Epidermal melanocyte (primary cell): ENCODE data around the gene RRM2.

Experiments used
- DNase-seq: peaks from one replicate; pipeline ENCODE4 v3.0.0; 2011; ENCODE audit warnings: low spot score; ENCODE audit not compliant: insufficient read length

RRM2 gene

DNA sequence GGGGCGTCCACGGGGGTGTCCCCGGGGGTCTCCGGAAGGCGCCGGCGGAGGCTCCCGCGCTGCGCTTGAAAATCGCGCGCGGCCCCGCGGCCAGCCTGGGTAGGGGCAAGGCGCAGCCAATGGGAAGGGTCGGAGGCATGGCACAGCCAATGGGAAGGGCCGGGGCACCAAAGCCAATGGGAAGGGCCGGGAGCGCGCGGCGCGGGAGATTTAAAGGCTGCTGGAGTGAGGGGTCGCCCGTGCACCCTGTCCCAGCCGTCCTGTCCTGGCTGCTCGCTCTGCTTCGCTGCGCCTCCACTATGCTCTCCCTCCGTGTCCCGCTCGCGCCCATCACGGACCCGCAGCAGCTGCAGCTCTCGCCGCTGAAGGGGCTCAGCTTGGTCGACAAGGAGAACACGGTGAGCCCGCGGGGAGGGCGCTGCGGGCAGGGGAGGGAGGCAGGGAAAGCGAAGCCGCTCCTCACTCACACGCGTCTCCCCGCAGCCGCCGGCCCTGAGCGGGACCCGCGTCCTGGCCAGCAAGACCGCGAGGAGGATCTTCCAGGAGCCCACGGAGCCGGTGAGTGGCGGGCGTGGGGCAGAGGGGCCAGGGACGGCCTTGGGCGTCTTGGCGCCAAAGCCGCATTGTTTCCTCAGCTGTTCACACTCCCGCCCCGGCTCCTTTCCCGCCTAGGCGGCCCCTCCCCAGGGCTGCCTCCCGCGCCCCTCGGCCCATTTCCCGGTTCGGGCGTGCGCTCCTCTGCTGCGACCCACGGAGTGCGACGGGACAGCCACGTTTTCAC is at the start of gene RRM2:
Gene RRM2 (plus strand): TSS at position 240 of the 781 bp plus-strand sequence. CDS start 60 bp downstream, at position 300.
- peak; percentile 93 for DNase-seq

DNA sequence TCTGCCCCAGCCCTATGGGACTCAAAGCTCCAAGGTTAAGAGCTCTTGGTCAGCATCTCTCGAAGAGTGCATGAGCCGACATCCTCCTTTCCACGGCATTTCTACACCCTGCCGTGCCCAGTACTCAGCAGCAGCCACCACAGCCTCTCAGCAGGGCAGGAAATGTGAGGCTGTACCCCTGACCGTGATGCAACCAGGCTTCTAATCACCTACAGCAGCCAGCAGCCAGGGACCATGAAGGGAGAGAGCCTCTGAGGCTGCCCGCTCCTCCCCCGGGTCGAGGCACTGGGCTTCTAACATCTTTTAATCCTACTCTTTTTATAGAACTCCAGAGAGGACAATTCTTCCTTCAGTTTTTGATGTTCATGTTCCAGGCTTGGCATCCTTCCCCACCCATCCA is 48.8 kb upstream of the RRM2 start:
- no peak for DNase-seq

DNA sequence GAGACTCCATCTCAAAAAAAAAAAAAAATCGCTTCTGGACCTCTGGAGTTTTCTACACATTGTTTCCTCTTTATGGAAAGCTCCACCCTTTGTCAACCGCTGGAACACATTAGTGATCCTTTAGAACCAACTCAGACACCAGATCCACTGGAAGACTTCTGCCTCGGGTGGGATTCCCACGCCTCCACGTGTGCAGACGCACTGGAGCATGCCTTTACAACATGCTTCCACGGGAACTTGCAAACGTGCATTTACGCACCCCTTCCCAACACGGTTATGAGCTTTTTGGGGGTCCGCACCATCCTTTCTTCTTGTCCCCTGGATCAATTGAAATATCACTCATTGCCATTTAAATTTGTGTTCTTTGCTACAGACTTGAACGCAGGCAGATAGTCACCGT is 47.4 kb upstream of the RRM2 start:
- DNase-seq: no peak

DNA sequence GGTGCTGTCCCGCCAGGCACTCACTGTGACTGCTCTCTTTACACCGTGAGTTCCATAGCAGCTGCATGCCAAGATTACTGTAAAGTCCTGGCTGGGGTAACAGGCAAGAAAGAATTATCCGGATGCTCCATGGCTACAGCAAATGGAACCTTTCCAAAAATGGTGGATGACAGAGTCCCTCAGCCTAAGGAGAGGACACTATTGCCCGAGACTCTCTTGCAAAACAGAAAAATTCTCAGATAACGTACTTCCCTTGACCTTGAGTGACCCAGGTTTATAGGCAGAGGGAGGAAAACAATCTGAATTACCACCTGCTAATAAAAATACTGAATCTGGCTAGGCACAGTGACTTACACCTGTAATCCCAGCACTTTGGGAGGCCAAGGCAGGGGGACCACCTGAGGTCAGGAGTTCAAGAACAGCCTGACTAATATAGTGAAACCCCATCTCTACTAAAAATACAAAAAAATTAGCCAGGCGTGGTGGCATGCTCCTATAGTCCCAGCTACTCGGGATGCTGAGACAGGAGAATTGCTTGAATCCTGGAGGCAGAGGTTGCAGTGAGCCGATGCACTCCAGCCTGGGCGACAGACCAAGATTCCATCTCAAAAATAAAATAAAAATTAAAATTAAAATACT is 46.8 kb upstream of the RRM2 start:
- no peak for DNase-seq

DNA sequence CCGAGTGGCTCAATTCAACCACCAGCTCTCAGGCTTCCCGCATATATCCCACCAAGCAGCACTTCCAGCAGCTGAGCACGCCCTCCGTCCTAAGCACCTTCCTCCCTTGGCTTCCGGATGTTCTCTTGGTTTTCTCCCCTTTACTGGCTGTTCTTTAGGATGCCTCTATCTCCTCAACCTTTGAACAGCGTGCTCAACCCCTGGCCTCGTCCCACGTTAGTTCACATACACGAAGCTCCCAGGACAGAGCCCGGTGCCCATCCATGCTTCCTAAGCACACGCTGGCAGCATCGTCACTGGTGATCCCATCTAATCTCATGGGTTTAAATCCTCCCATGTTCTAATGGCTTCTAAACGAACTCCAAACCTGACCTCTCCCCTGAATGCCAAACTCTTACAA is 46.0 kb upstream of the RRM2 start:
- no peak for DNase-seq

DNA sequence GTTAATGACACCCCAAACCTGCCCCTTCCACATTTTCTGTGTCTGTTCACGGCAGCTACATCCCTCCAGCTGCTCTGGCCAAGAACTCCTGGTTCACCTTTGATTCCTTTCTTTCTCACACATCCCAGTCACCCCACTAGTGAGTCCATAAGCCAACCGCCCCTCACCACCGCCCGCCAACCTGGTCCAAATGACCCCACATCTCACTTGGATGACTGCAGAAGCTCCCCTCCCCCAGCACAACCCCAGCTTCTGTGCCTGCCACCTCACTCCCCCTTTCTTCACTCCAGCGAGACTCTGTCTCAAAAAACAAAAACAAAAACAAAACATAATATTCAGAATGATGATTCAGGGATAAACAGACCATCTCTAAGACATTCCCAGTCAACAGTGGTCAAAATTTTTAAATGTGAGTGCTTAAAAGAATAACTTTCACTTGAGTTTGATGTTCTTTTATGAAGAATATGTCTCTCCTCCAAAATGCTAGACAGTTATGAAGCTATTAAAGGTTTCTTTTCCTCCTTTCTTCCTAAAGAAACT is 45.5 kb upstream of the RRM2 start:
- DNase-seq: no peak

DNA sequence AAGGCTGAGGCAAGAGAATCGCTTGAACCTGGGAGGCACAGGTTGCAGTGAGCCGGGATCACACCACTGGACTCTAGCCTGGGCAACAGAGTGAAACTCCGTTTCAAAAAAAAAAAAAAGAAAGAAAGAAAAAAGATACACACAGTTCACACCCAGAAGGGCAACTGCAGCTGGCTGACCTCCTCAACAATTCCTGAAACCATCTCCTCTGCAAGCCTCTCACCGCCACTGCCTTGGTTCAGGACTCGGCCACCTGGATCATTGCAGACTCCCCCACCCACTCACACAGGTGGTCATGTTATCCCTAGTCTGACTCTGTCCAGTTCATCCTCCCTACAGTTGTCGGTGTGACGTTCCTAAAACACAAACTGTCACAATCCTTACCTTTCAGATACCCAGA is 44.5 kb upstream of the RRM2 start:
- no peak for DNase-seq

DNA sequence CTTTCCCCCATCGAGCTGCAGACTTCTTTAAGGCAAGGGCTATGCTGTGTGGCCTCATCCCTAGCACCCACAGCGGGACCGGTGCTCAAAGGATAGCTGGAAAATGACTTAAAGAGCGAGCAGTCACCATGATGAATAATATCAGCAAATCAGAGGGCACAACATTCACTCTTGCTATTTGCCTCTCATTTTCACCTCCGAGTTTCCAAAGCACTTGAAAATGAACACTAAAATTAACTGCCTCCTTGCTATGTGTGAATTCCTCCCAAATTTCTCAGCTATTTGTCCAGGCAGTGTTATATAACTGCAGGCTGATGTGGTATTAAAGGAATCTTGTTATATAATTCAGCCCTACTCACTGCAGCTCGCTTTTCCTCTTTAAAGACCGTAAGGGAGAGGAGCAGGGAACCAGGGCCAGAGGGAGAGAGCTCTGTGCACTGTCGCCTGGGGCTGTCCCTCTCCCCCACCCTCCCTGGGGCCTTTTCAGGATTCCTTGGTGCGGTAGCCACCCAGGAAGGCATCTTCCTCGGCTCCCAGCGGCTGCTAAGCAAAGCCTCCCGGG is 43.8 kb upstream of the RRM2 start:
- no peak for DNase-seq

DNA sequence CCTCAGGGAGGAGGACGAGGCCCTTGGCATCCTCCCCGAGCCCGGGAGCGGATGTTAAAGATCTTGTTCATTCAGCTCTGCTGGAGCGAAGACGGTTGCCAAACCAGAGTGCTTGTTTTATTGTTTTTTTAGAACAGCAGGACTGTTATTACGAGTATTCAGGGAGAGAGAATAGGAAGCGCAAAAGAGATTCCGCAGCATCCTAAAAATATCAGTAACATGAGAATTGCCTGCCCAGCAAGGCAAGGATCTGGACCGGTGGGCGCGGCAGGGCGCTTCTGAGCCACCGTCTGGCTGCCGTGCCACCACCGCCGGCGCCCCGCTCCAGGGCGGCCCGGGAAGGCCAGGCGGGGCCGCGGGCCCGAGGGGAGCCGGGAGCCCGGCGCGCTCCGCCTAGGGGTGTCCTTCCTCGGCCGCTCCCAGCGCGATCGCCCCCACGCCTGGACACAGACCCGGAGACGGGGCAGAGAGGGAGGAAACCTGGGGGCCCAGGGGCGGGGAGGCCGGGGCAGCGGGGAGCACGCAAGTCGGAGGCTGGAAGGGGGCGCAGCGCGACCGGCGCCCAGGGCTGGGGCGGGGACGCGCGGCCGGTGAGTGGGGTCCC is 43.2 kb upstream of the RRM2 start:
- DNase-seq: peak; percentile 77

DNA sequence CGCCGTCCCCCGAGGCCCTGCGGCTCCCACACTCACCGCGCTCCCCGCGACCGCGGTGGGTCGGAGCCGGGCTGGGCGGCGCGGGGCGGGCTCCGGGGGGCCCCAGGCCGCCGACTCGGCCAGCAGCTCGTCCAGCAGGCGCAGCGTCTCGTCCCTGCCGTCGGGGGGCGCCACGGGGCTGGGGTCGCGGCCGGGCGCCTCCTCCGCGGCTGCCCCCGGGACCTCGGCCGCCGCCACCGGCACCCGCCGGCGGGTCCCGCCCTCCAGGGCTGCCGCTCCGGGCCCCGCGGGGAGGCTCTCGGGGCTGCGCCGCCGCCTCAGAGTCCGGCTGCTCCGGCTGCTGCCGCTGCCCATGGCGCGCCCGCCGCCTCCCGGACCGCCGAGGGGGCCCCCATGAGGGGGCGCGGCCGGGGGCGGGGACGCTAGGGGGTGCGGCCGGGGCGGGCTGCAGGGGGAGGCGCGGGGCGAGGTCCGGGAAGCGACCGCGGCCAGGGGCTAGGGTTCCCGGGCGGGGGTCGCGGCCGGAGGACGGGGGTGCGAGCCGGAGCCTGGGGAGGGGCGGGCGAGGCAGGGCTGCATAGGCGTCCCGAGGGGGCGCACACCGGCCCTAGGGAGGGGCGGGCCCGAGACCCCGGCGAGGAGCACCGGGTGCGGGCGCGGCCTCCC is 42.5 kb upstream of the RRM2 start, which contains the start of gene CYS1:
Gene CYS1 (minus strand): TSS at position 542 of the 666 bp plus-strand sequence. CDS start 188 bp downstream, at position 354.
- peak; percentile 24 for DNase-seq

DNA sequence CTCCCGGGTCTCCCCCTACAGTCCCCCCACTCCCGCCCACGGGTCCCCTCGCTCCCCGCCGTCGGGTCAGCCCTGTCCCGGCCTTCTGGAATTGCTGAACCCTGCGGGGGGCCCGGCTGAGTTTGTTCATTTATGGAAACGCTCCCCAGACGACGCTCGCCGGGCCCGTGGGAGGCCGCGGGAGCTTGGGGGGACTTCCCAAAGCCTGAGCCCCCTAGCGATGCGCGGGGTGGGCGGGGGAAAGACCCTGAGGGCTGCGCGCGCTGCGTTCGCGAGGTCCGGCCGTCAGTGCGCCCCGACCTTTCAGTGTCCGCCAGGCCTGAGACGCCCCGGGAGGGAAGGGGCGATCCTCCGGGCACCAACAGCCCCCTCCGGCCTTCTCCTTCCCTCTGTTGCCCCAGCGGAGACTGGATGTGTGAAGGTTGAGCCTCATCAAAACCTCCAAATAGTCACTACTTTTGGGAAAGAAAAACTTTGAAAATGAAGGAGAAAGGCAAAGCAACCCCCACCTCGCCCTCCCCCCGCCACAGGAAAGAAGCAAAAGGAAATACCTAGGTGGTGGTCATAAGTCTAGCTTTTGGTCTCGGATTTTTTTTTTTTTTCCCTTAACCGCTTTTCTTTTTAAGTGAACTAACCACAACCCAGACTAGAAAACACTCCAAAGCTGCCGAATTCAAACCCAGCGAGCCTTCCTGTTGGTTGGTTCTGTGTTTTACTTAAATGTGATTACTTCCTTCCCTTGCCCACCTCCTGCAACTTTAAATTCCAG is 41.8 kb upstream of the RRM2 start:
- DNase-seq: peak; percentile 15

DNA sequence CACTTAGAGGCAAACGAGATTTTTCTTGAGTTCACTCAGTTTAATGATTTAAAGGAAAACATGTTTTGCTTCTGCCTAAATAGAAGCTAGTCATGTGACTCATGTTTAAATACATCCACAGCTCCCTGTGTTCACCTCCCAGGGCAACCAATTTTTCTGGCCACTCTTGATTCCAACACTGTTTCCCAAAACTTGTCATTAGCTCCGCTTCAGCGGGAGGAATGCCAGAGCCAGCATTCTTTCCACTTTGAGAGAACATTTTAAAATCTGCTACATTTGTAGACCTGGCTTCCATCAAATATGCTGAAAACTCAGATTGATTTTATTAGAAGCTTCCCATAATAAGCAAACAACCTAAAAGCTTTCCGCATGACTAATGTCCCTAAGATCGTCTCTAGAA is 39.5 kb upstream of the RRM2 start:
- no peak for DNase-seq

DNA sequence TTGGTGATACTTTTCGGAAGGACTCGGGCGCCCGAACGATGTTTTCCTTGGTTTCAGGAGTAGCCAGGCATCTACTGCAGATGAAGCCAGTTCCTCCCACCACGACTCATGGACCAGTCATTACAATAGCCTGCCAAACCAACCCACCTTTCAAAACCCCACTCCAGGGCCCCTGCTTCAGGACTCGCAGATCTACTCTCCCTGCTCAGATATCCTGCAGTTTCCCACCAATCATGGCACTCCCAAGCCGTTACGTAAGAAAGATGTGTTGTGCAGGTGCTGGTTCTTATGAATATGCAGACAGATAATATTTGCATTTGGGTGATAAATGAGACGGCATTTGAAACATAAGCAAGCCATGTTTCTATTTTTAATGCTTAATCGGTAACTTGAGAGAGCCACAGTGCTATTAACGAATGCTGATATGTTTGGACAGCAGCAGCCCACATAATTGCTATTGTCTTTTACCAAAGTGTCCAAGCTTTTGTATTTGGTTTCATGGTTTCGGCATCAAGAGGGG is 38.8 kb upstream of the RRM2 start:
- no peak for DNase-seq

DNA sequence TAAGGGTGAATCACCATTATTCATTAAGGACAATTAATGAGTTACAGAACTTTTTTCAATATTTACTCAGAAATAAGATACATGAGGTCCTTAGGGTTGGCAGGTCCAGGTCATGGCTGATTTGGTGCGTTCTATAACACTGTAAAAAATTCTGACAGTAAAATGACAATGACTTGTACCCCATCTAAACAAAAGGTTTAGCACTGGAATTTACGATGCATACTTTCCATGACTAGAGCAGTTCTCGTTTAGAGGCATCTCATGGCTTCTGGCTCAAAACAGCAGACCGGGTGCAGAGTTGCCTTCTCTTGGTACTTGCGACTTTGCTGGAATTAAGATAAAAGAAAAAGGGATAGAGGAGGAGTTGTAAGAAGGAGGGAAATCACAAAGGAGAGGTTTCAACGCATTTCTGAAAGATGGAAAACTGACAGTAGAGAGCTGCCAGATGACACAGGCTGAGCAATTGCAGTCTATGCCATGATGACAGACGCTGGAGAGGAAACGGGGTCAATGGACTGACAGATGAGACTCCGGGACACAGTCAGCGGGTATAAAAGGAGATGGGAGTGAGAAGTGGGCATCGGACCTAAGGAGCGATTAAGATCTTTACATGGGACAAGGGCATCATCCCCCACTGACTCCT is 38.2 kb upstream of the RRM2 start:
- DNase-seq: no peak

DNA sequence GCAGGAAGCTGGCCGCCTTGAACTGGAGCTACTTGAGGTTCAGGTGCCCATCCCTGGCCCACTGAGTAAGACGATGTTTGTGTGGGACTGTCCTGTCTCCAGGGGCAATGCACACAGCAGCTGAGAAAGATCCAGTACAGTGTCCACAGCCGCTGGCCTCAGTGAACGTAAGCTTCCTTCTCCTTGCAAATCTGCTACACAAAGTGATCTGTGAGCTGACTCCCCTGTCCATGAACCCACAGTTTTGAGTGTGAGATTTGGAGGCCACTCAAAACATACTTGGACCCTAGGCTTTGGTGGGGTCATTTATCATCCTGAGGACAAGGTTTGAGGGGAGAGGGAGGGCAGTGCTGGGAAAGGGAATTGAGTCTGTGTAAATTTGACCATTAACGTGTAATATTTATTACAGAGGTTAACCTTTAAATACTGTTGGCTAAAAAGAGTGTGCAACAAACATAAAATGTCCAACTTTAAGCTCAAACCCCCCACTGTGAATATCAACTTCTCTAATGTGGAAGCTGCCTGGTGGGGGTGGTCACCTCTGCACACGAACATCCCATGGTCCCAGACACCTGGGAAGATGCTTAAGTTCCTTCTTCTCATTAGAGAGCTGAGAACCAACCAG is 37.4 kb upstream of the RRM2 start:
- no peak for DNase-seq

DNA sequence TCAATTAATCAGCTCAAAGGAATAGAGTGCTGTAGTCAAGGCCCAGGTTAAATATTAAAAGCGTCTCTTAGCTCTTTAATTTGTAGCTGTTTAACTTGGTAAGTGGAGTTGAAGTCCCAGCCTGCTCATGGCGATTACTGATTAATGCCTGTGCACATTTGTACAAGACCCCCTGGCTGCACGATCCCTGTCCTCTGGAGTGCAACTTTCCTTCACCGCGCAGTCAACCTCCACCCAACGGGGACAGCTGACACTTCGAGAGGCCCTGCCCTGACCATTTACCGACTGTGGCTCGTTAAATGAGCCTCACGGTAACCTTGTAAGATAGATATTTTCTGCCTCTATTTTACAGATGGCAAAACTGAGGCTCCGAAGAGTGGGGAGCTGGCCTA is 36.9 kb upstream of the RRM2 start:
- no peak for DNase-seq

DNA sequence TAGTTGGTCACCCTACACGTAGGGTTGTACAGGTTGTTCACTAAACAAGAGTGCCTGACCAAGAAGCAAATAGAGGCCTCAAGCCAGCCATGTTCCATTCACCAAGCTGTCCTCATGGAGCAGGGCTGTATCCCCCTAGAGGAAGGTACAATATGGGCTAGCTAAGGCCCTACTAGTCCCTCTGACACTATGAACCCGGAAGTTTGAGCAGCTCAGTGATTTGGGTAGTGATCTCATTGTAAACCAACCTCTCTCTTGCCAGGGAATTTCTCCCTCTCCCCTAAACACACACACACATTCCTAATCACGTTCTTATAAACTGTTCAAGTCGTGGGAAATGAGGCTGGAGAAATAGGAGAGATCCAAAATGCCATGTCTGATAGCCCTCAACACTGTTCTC is 35.6 kb upstream of the RRM2 start:
- DNase-seq: no peak

DNA sequence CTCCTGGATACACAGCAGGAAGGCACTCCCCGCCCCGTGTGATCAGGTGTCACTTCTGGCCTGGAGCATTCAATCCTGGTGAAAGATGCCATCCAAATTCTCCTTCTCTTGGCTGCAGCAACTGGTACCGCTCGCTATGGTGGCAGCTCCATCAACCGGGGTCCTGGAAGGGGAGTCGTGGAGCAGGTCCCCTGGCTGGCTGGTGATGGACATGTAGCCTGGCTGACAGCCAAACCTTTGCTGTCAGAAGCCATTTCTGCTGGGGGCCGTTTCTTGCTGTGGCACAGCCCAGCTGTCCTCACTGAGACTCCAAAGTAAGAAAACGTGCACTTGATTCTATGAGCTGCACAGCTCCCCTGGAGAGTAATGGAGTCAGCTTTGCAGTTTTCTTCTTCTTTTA is 35.2 kb upstream of the RRM2 start:
- no peak for DNase-seq

DNA sequence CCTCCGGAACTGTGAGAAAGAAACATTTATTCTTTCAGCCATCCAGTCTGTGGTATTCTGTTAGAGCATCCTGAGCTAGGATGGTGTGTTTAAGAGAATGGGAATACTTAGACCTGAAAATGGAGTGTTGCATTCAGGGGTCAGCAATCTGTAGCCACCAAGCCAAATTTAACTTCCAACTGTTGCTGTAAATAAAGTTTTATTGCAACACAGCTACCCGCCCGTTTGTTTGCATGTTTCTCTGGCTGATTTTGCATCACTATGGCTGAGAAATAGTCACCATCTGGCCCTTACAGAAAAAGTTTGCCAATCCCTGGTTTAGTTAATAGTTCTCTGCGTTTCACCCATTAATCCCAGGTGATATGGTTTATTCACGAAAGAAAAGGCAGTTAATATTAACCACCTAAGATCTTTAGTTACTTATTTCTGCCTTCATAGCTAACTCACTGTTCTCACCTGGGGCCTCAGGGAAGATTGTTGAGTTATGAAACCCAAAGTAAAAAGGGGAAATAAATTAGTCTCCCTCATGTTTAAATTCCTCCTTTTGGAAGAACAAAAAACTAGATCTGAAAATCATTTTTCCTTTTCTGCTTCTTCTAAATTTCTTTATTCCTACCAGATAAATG is 32.9 kb upstream of the RRM2 start:
- no peak for DNase-seq
